CD4-positive, alpha-beta T cell (primary cell): ENCODE data around the gene SIL1. TPM values are rescaled to one million over a fixed set of nuclear protein-coding genes. Genes with fewer than 3 reads are reported as not detected.
"Not testable (repeated sequence)": the region's sequence is repeated elsewhere in the genome, so short reads cannot be mapped to it uniquely, and the experiment has no call there.

ENCODE experiments used
- ATAC-seq: fragments of 200-7000 bp; cut with Tn5 transposase; one replicate; pipeline ENCODE4 v1.10.0; 2022; ENCODE audit warnings: mild to moderate bottlenecking; ENCODE audit not compliant: poor library complexity
- CTCF ChIA-PET: fragments of 350-600 bp; sonication (Branson Sonifier 250); formaldehyde crosslinking; loops from one replicate; lab custom pipeline; 2021; ENCODE audit warnings: antibody characterized with exemption, inconsistent platforms; lab: Charles Lee
- POLR2A ChIA-PET: fragments of 350-600 bp; sonication (Branson Sonifier 250); formaldehyde crosslinking; loops from one replicate; lab custom pipeline; 2021; ENCODE audit warnings: antibody characterized with exemption, inconsistent platforms; lab: Charles Lee
- DNase-seq, 14 experiments: peaks; one replicate each; pipeline ENCODE4 v3.0.0-alpha.2; 2013 to 2020; ENCODE audit warnings: mixed read lengths in 2 of 14
- H3K27ac ChIP-seq, 2 donors: one replicate each; pipeline versions ENCODE4 v1.5.1 to v1.7.0; 2013; ENCODE audit warnings: low read length in 2 of 2, low read depth in 1 of 2, mild to moderate bottlenecking in 1 of 2
- H3K27me3 ChIP-seq, 2 experiments: 1 replicate in 1 of 2; 2 replicates in 1 of 2; pipeline versions ENCODE4 v1.6.1 to v1.7.0; 2013; ENCODE audit warnings: low read length in 2 of 2, control low read depth in 1 of 2, mild to moderate bottlenecking in 1 of 2, moderate library complexity in 1 of 2; ENCODE audit not compliant: insufficient read depth in 2 of 2, control insufficient read depth in 1 of 2
- H3K36me3 ChIP-seq: one replicate; pipeline ENCODE4 v1.6.1; 2013; ENCODE audit warnings: low read length, control low read depth; ENCODE audit not compliant: insufficient read depth
- H3K4me1 ChIP-seq: one replicate; pipeline ENCODE4 v1.6.1; 2013; ENCODE audit warnings: low read length, control low read depth; ENCODE audit not compliant: insufficient read depth
- H3K4me3 ChIP-seq: one replicate; pipeline ENCODE4 v1.5.1; 2013; ENCODE audit warnings: mild to moderate bottlenecking, low read length, moderate library complexity
- H3K9me3 ChIP-seq, 2 experiments: 1 replicate in 1 of 2; 2 replicates in 1 of 2; pipeline versions ENCODE4 v1.6.1 to v1.7.0; 2013; ENCODE audit warnings: low read length in 2 of 2, mild to moderate bottlenecking in 2 of 2, control low read depth in 1 of 2, moderate library complexity in 1 of 2; ENCODE audit not compliant: control insufficient read depth in 1 of 2, insufficient read depth in 1 of 2
- H3K27ac Mint-ChIP-seq: one replicate; pipeline ENCODE4 v1.8.0; 2020; ENCODE audit warnings: mixed read lengths
- H3K27me3 Mint-ChIP-seq: one replicate; pipeline ENCODE4 v1.8.0; 2021; ENCODE audit warnings: mixed read lengths
- H3K36me3 Mint-ChIP-seq: one replicate; pipeline ENCODE4 v1.8.0; 2021; ENCODE audit warnings: low read depth, mixed read lengths
- H3K4me1 Mint-ChIP-seq: one replicate; pipeline ENCODE4 v1.8.0; 2021; ENCODE audit warnings: low read depth, mixed read lengths
- H3K4me3 Mint-ChIP-seq: one replicate; pipeline ENCODE4 v1.8.0; 2020; ENCODE audit warnings: mild to moderate bottlenecking, mixed read lengths
- H3K9me3 Mint-ChIP-seq: one replicate; pipeline ENCODE4 v1.8.0; 2020; ENCODE audit warnings: mixed read lengths
- intact Hi-C, 2 experiments: fragments of 100-400 bp; cut with DNase I in 1 of 2; cut with micrococcal nuclease in 1 of 2; formaldehyde crosslinking; loops; one replicate each; pipeline versions ENCODE4 v1.15.1 to v1.9.0; 2023 to 2025; cut with DNase I, micrococcal nuclease
- total RNA-seq, 174 experiments: library from RNA in 2 of 174; stranded (reverse) in 2 of 174; gene quantifications; one replicate each; pipeline ENCODE4 v1.2.3 and lab custom pipeline; 2021 to 2026
- TF ChIP-seq, protein P1 (sequence below): fragments of 200-600 bp; IDR thresholded peaks from one replicate; pipeline ENCODE4 v1.8.0; 2022; ENCODE audit warnings: antibody characterized with exemption, mild to moderate bottlenecking

SIL1 gene
- total RNA-seq, 2 experiments from 2014 or later = 5.6 to 9.2 TPM

GRCh38 chr5:139014726-139015125 is 183.4 kb downstream of the SIL1 start:
- H3K9me3 Mint-ChIP-seq = no peaks in the 10 kb centered on the region
- Histone ChIP-seq H3K9me3 (no peaks in the 10 kb centered on the region), H3K4me3 (no peak overlapping the region), H3K27ac (no peak overlapping the region), H3K4me1 (no peaks in the 10 kb centered on the region), H3K36me3 (peaks cover 6% of the 10 kb centered on the region), H3K27me3 (no peaks in the 10 kb centered on the region)
- H3K27me3 Mint-ChIP-seq = no peaks in the 10 kb centered on the region
- CTCF ChIA-PET = no interaction called here
- H3K36me3 Mint-ChIP-seq = peaks cover 11% of the 10 kb centered on the region
- no peak overlapping the region for H3K27ac Mint-ChIP-seq
- no peak overlapping the region for H3K4me3 Mint-ChIP-seq
- H3K4me1 Mint-ChIP-seq = peaks cover 5% of the 10 kb centered on the region
- TF ChIP-seq, protein P1, sequence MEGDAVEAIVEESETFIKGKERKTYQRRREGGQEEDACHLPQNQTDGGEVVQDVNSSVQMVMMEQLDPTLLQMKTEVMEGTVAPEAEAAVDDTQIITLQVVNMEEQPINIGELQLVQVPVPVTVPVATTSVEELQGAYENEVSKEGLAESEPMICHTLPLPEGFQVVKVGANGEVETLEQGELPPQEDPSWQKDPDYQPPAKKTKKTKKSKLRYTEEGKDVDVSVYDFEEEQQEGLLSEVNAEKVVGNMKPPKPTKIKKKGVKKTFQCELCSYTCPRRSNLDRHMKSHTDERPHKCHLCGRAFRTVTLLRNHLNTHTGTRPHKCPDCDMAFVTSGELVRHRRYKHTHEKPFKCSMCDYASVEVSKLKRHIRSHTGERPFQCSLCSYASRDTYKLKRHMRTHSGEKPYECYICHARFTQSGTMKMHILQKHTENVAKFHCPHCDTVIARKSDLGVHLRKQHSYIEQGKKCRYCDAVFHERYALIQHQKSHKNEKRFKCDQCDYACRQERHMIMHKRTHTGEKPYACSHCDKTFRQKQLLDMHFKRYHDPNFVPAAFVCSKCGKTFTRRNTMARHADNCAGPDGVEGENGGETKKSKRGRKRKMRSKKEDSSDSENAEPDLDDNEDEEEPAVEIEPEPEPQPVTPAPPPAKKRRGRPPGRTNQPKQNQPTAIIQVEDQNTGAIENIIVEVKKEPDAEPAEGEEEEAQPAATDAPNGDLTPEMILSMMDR = no peak
- intact Hi-C loops = no loop called here
- ATAC-seq = no peak
- no peak for DNase-seq
- POLR2A ChIA-PET = no interaction called here

- Mint-ChIP-seq H3K4me1 (peaks cover 5% of the 10 kb centered on the region), H3K27me3 (no peaks in the 10 kb centered on the region), H3K4me3 (peak overlapping the region; percentile 82), H3K9me3 (no peaks in the 10 kb centered on the region), H3K27ac (peak overlapping the region; percentile 58), H3K36me3 (peaks cover 11% of the 10 kb centered on the region)
- peak in 1 of 14 experiments; percentile 3 for DNase-seq
- no peak for ATAC-seq
- intact Hi-C loops = no loop called here
- CTCF ChIA-PET = no interaction called here
- TF ChIP-seq, protein P1 = no peak
- H3K4me3 ChIP-seq = no peak overlapping the region
- no peaks in the 10 kb centered on the region for H3K27me3 ChIP-seq
- no peaks in the 10 kb centered on the region for H3K36me3 ChIP-seq
- H3K9me3 ChIP-seq = no peaks in the 10 kb centered on the region
- no peaks in the 10 kb centered on the region for H3K4me1 ChIP-seq
- POLR2A ChIA-PET = no interaction called here
- H3K27ac ChIP-seq = no peak overlapping the region
Observed at GRCh38 chr5:139012176-139012575, 186.0 kb downstream of the SIL1 start.

DNA sequence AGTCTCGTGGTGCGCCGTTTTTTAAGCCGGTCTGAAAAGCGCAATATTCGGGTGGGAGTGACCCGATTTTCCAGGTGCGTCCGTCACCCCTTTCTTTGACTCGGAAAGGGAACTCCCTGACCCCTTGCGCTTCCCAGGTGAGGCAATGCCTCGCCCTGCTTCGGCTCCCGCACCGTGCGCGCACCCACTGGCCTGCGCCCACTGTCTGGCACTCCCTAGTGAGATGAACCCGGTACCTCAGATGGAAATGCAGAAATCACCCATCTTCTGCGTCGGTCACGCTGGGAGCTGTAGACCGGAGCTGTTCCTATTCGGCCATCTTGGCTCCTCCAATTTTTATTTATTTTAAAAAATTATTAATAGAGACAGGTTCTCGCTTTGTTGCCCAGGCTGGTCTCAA is 187.0 kb downstream of the SIL1 start:
- H3K27me3 Mint-ChIP-seq, H3K9me3 Mint-ChIP-seq, H3K27me3 ChIP-seq, ATAC-seq, H3K36me3 Mint-ChIP-seq, DNase-seq, H3K36me3 ChIP-seq, POLR2A ChIA-PET, intact Hi-C loops, H3K9me3 ChIP-seq, CTCF ChIA-PET, H3K27ac ChIP-seq, H3K4me1 ChIP-seq, H3K4me1 Mint-ChIP-seq: not testable (repeated sequence)
- H3K27ac Mint-ChIP-seq = peak overlapping the region; percentile 58
- H3K4me3 ChIP-seq = peak overlapping the region; percentile 16
- peak overlapping the region; percentile 82 for H3K4me3 Mint-ChIP-seq
